ENCODE results near the gene SLC27A4.

Gene SLC27A4

GRCh38 chr9:128365525-128365924, 25.2 kb downstream of the SLC27A4 start:
- DNase-seq (ENCODE audit: low read depth): no peak

- DNase-seq (ENCODE audit: low read depth): no peak
Measured at GRCh38 chr9:128369024-128369706, 28.8 kb downstream of the SLC27A4 start.

DNA sequence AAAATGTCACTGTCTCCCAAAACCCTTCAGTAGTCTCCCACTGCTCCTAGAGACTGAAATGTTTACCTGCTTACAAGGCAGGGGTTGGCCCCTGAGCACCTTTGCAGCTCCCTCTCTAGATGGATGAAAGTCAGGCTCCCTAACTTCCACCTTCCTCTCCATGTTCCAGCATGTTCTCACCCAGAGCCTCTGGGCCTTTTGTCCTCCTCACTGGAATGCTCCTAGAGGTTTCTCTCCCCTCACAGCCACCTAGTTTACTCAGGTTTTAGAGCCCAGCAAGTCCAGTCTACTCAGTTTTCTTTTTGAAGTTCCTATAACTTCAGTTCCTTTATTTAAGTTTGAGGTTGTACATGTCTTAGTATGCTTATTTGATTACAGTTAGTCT, 30.0 kb downstream of the SLC27A4 start:
- no peak for DNase-seq (ENCODE audit: low read depth)

GRCh38 chr9:128370752-128371629, 30.7 kb downstream of the SLC27A4 start, which contains the start of gene URM1:
TSS of gene URM1 (plus strand) at chr9:128371374. CDS start at chr9:128371381, 7 bp downstream.
- DNase-seq (ENCODE audit: low read depth): peak; percentile 91

DNA sequence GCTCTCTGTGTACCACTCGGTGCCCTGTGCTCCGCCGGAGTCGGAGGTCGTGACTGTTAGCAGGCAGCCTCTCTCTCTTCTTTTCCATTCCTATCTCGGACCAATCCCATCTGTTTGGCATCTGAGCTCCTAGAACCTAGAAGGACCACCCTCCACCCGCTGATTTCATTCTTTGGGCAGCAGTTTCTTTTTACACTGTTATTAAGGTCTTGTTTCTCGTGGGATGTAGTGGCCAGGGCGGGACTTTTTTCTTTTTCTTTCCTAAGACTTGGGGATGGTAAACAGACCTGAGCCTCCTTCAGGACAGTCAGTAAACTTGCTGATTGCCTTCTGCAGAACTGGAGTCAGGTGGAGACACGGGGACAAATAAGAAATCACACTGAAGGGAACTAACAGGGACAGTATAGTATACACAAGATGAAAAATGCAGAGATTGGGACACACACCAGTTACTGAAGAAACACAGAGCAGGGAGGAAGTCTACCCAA, 31.3 kb downstream of the SLC27A4 start:
- DNase-seq (ENCODE audit: low read depth): no peak

GRCh38 chr9:128372188-128372641, 31.9 kb downstream of the SLC27A4 start:
- no peak for DNase-seq (ENCODE audit: low read depth)

GRCh38 chr9:128372784-128373183, 32.5 kb downstream of the SLC27A4 start:
- no peak for DNase-seq (ENCODE audit: low read depth)

GRCh38 chr9:128374221-128374675, 33.9 kb downstream of the SLC27A4 start:
- no peak for DNase-seq (ENCODE audit: low read depth)

DNA sequence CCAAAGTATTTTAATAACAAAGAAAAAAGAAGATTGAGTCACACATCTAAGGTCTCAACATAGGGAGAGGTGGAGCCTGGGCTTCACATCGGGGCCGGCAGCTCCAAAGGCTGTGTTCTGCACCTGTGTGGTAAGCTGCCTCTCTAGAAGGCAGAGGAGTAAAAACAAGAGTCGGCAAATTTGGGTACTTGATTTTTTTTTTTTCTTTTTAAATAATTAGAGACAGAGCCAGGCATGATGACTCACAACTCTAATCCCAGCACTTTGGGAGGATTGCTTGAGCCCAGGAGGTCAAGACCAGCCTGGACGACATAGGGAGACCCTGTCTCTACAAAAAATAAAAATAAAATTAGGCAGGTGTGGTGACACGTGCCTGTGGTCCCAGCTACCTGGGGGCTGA, 35.5 kb downstream of the SLC27A4 start:
- no peak for DNase-seq (ENCODE audit: low read depth)

GRCh38 chr9:128382261-128382660, 41.9 kb downstream of the SLC27A4 start:
- no peak for DNase-seq (ENCODE audit: low read depth)

DNA sequence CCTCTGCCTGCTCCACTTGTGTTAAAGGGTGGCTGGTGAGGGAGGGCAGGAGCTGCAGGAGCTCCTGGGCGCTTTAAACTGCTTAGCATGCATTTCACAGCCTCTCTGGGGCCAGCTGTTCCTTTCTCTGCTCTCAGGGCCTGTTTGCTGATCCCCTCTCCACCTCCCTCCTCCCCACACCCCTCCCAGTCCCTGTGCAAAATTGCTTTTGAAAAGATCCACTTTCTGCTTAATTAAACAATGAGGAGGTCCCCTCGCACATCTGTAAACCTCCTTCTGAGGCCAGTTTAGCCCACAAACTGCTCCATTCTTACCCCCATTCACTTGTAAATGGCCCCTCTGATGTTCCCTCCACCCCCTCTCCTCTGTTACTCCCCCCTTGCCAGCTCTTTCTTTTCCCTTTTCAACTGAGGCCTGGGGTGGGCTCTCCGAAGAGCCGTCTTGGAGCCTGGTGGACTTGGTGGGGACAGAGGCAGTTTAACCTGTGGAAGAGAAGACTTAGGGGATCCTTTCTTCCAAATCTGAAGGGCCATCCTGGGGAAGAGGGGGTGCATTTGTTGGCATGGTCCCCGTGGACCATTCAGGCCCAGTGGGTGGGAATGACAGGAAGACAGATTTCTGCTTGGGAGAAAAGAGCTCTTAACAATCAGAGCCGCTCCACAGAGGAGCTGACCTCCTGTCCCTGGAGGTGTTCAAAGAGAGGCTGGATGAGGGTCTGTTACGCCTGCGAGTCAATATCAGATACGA, 42.9 kb downstream of the SLC27A4 start:
- DNase-seq (ENCODE audit: low read depth): no peak

- no peak for DNase-seq (ENCODE audit: low read depth)
Measured at GRCh38 chr9:128383791-128384190, 43.5 kb downstream of the SLC27A4 start.

DNA sequence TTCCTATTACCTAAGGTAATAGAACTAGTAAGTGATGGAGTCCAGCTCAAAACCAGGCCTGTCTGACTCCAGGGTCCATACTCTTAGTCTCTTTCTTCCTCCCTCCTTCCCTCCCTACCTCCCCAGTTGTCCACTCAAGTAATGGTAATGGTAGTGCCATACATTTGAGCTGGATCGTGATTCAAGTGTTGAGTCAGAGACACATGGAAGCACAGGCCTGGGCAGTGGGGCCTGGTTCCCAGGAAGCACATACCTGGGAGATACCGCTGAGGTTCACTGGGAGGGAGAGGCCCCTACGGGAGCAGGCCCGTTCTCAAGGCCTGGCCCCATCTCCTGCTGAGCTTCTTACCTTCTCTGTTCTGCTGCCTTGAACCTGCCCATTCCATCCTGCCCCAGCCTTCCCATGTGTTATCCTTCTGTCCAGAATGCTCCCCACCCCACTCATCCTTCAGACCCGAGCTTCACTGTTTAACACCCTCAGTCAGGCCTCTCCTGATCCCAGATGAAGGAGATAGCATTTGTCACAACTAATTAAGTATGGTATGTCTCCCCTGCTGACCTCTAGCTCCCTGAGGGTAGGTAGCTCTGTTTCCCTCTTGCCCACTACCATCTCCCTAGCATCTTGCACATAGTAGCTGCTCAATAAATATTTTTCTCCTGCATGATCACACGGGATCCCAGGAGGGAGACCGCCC, 44.6 kb downstream of the SLC27A4 start:
- no peak for DNase-seq (ENCODE audit: low read depth)

DNA sequence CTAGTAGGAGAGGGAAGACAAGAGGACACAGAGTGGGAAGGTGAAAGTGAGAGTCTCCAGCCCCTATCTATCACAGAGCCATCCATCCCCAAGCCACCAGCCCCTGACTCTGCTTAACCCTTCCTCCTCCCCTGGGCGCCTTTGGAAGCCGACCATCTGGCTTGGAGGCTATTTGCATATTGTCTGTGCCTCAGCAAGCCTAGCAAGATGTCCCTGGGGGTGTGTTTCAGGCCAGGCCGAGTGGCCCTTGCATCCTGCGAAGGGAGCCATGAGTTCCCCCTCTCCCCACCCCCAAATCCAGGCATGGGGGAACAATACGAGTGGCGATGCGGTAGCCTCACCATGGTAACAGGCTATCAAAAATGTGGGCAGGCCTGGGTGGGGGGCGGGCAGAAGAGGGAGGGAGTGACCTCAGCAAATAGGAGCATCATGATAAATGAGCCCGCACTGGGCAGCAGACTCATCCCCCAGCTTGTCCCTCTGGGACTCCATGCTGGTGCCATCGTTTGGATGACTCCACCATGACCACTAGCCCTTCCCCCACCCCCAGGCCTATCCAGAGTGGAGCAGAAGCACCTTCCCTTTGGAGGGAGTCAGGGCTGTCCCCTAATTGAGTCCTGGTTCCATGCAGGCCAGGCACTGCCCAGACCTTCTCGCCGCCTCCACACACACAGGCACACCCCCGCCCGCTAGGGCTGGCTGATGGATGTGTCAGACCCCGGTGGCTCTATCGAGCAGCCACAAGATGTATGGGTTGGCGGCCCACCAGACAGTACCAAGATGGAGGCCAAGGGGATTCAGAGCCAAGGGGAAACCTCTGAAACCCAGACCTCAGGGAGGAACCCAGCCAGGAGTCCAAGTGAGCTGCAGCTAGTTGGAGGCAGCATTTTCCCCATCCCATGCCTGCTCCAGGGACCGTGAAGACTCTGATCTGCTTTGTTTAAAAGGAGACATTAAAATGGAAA, 45.5 kb downstream of the SLC27A4 start:
- no peak for DNase-seq (ENCODE audit: low read depth)

DNA sequence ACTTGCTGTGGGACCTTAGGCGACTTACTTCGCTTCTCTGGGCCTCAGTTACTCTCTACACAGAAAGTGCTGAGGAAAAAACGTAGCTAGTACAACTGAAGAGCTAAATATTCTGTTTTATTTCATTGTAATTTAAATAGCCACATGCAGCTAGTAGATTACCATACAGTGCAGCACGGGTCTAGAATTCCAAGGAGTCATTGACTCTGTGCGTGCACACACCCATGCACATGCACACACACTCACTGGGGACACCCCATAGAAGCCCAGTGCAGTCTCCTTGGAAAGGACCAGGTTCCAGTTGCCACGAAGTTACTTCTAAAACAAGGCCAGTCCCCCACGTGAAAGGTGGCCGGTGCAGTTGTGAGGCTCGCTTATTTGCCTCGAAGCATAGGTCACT, 47.8 kb downstream of the SLC27A4 start:
- no peak for DNase-seq (ENCODE audit: low read depth)

DNA sequence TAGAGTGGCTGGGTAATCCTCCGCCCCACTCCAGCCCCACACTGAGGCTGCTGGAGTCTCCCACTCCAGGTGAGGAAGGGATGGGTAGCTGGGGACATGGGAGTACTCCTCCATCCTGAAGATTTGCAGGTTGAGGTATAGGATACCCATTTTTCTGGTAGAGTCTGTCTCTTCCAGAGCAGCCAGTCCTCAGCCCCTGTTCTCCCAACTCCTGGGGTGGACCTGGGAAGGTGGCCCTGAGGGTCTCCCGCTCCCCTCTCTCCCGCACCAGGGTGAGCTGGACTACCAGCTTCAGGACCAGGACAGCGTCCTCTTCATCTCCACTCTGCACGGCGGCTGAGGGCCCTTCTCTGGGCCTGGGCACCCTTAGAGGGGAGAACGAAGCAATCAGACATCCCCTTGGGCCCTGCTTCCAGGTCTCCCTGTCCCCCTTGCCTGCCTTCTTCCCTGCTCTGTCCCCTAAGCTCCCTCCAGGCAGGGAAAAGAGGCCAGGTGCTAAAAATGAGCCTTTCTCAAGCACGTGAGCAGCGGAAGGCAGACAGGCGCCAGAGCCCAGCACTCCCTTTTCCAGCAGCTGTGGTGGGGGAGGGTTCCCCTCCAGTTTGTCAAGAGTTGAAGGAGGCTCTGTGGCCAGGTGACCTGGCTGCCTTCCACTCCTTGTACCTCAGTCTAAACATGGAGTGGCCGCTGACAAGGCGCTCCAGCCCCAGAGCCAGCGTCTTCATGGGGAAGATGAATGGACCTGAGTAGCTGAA, 49.2 kb downstream of the SLC27A4 start:
- DNase-seq (ENCODE audit: low read depth): no peak

GRCh38 chr9:128390150-128390812, 50.0 kb downstream of the SLC27A4 start:
- no peak for DNase-seq (ENCODE audit: low read depth)

DNA sequence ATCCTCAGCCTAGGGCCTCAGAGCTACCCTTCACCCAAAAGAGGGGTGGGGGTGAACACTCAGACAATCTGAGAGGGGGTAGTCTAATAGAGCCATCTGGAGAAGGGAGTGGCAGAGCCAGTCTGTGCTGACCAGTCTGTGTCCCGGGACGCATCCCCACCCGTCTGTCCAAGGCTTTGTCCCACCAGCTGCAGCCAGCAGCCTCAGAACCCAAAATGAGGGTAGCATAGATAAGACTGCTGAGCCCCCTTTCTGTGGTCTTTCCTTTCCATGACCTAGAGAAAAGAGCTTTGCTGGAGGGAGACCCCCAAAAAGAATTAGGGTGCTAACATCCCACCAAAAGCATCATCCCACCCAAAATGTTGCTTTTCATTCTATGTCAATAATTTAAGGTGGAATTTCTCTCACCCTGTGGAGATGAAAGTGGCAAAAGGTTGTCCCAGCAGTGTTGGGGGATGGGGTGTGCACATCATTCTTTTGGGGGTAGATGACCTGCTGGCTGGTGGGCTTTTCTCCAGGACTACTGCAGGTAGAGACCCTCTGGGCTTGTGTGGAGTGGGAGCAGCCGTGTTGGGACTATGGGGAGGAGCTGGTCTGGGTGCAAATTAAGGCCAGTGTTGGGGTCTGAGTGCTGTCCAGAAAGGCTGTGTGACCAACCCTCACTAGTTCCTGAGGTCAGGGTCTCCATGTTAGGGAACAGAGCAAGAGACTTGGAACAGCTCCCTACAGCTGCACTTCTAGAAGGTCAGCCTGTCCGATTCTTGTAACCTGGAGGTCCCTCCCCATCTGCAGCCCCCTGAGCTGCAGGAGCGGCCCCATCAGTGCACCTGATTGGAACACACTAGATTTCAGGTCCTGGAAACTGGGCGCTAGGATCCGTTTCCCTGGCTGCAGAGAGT, 50.7 kb downstream of the SLC27A4 start:
- no peak for DNase-seq (ENCODE audit: low read depth)

All from activated T-cell treated with anti-CD3 and anti-CD28 coated beads for 1 hour (primary cell).